MM.1S (cell line): Measurements from ENCODE around the gene ARID3B.

Experiments used
- DNase-seq: peaks from one replicate; pipeline ENCODE4 v3.0.0-alpha.2; 2015
- H2AFZ ChIP-seq: fragments of 300-600 bp; sonication (generic); 2 replicates; pipeline ENCODE4 v1.6.0; 2016; ENCODE audit warnings: antibody characterized with exemption, low read length
- H3F3A ChIP-seq: fragments of 300-600 bp; sonication (generic); 2 replicates; pipeline ENCODE4 v1.6.1; 2016; ENCODE audit warnings: mild to moderate bottlenecking, antibody characterized with exemption, low read length, moderate library complexity, mixed read lengths; ENCODE audit not compliant: insufficient read depth
- H3K27ac ChIP-seq: fragments of 300-600 bp; sonication (generic); 2 replicates; pipeline ENCODE4 v1.5.1; 2016; ENCODE audit warnings: mild to moderate bottlenecking, low read length
- H3K27me3 ChIP-seq: fragments of 300-600 bp; sonication (generic); replicated peaks from 2 replicates; pipeline ENCODE4 v1.6.0; 2016; ENCODE audit warnings: low read length; ENCODE audit not compliant: insufficient read depth
- H3K36me3 ChIP-seq: fragments of 300-600 bp; sonication (generic); replicated peaks from 2 replicates; pipeline ENCODE4 v1.6.1; 2016; ENCODE audit warnings: mild to moderate bottlenecking, low read length, mixed read lengths; ENCODE audit not compliant: insufficient read depth
- H3K4me1 ChIP-seq: fragments of 300-600 bp; sonication (generic); 2 replicates; pipeline ENCODE4 v1.6.1; 2016; ENCODE audit warnings: low read length, mixed read lengths
- H3K4me2 ChIP-seq: fragments of 300-600 bp; sonication (generic); 2 replicates; pipeline ENCODE4 v1.6.0; 2016; ENCODE audit warnings: low read depth, low read length
- H3K4me3 ChIP-seq: fragments of 300-600 bp; sonication (generic); 2 replicates; pipeline ENCODE4 v1.5.1; 2016; ENCODE audit warnings: low read length, mixed read lengths
- H3K79me2 ChIP-seq: fragments of 300-600 bp; sonication (generic); 2 replicates; pipeline ENCODE4 v1.6.1; 2016; ENCODE audit warnings: mixed run types, low read length, mixed read lengths
- H3K9ac ChIP-seq: fragments of 300-600 bp; sonication (generic); 2 replicates; pipeline ENCODE4 v1.6.1; 2016; ENCODE audit warnings: low read length, mixed read lengths
- H3K9me2 ChIP-seq: fragments of 300-600 bp; sonication (generic); replicated peaks from 2 replicates; pipeline ENCODE4 v1.6.1; 2016; ENCODE audit warnings: mild to moderate bottlenecking, low read length, mixed read lengths; ENCODE audit not compliant: insufficient read depth
- H3K9me3 ChIP-seq: fragments of 300-600 bp; sonication (generic); replicated peaks from 2 replicates; pipeline ENCODE4 v1.6.1; 2016; ENCODE audit warnings: mild to moderate bottlenecking, low read length, mixed read lengths; ENCODE audit not compliant: insufficient read depth
- H4K20me1 ChIP-seq: fragments of 300-600 bp; sonication (generic); 2 replicates; pipeline ENCODE4 v1.6.1; 2016; ENCODE audit warnings: mild to moderate bottlenecking, low read length, moderate library complexity, mixed read lengths; ENCODE audit not compliant: insufficient read depth
- CTCF ChIP-seq: fragments of 300-600 bp; sonication (generic); IDR thresholded peaks from 2 replicates; pipeline ENCODE4 v1.5.1; 2016; ENCODE audit warnings: antibody characterized with exemption, low read length, mixed read lengths
- EZH2 ChIP-seq: fragments of 300-600 bp; sonication (generic); optimal IDR thresholded peaks from 2 replicates; pipeline ENCODE3; 2017; ENCODE audit warnings: low read depth, mild to moderate bottlenecking, antibody characterized with exemption, low read length, mixed read lengths
- EZH2phosphoT487 ChIP-seq: fragments of 300-600 bp; sonication (generic); IDR thresholded peaks from 2 replicates; pipeline ENCODE4 v1.6.1; 2018; ENCODE audit warnings: antibody characterized with exemption, low read length

Gene ARID3B

GRCh38 chr15:74616366-74616939 is 75.4 kb downstream of the ARID3B start:
- Histone ChIP-seq H3K27me3 (no peaks in the 10 kb centered on the region), H3K4me2 (peak overlapping the region; percentile 92), H2AFZ (peak overlapping the region; percentile 43; the same call in 1 of the 2 replicates), H4K20me1 (peaks cover 18% of the 10 kb centered on the region; the same call in 1 of the 2 replicates), H3K9me2 (no peaks in the 10 kb centered on the region), H3K4me3 (peak overlapping the region; percentile 99), H3K27ac (peak overlapping the region; percentile 95), H3K4me1 (peaks cover 24% of the 10 kb centered on the region), H3K9ac (peak overlapping the region; percentile 99), H3K36me3 (0 out of 2 replicates have a peak, but pooled peaks cover 2% of the 10 kb centered on the region), H3K79me2 (peaks cover 65% of the 10 kb centered on the region), H3F3A (peaks cover 26% of the 10 kb centered on the region), H3K9me3 (no peaks in the 10 kb centered on the region)
- TF ChIP-seq CTCF: no peak
- no peak for TF ChIP-seq EZH2
- no peak for TF ChIP-seq EZH2phosphoT487
- peak; percentile 69 for DNase-seq

GRCh38 chr15:74616996-74617395 is 76.0 kb downstream of the ARID3B start:
- Histone ChIP-seq H3K9ac (peak overlapping the region; percentile 99), H4K20me1 (peaks cover 18% of the 10 kb centered on the region; the same call in 1 of the 2 replicates), H3K9me2 (no peaks in the 10 kb centered on the region), H3K79me2 (peaks cover 71% of the 10 kb centered on the region), H3K4me1 (peaks cover 25% of the 10 kb centered on the region), H3K4me2 (peak overlapping the region; percentile 92), H3K27me3 (no peaks in the 10 kb centered on the region), H3K4me3 (peak overlapping the region; percentile 99), H2AFZ (no peak overlapping the region), H3K36me3 (0 out of 2 replicates have a peak, but pooled peaks cover 2% of the 10 kb centered on the region), H3K9me3 (no peaks in the 10 kb centered on the region), H3K27ac (peak overlapping the region; percentile 95), H3F3A (peaks cover 26% of the 10 kb centered on the region)
- DNase-seq: no peak
- no peak for TF ChIP-seq EZH2phosphoT487
- TF ChIP-seq CTCF: no peak
- no peak for TF ChIP-seq EZH2

- Histone ChIP-seq H3F3A (peaks cover 29% of the 10 kb centered on the region), H3K9me3 (no peaks in the 10 kb centered on the region), H3K4me2 (no peak overlapping the region), H3K9me2 (no peaks in the 10 kb centered on the region), H4K20me1 (peaks cover 18% of the 10 kb centered on the region; the same call in 1 of the 2 replicates), H3K4me1 (peaks cover 39% of the 10 kb centered on the region), H3K4me3 (no peak overlapping the region), H3K9ac (no peak overlapping the region), H3K27me3 (no peaks in the 10 kb centered on the region), H3K79me2 (peaks cover 91% of the 10 kb centered on the region), H3K36me3 (peaks cover 15% of the 10 kb centered on the region; the same call in 1 of the 2 replicates), H2AFZ (no peak overlapping the region), H3K27ac (no peak overlapping the region)
- no peak for TF ChIP-seq EZH2
- TF ChIP-seq EZH2phosphoT487: no peak
- TF ChIP-seq CTCF: no peak
- no peak for DNase-seq
Observed at GRCh38 chr15:74618841-74619596, 78.0 kb downstream of the ARID3B start.
